ENCODE results near the gene TBC1D2B.

The TBC1D2B gene

DNA sequence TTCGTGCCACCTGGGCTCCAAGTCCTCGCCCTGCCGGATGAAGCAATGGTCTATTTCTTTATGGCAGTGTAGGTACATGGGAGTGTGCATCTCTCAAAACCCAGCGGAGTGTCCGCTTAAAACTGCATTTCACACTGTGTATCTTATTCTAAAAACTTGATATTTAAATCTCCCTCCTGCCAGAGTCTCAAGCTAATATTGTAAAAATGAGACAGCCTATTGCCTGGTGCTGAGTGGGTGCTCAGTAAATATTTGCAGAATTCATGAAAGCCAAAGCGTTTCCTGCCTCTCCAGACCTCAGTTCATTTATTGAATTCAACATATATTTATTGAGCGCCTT, 330 bp upstream of the TBC1D2B start:
- TF ChIP-seq, protein P1, sequence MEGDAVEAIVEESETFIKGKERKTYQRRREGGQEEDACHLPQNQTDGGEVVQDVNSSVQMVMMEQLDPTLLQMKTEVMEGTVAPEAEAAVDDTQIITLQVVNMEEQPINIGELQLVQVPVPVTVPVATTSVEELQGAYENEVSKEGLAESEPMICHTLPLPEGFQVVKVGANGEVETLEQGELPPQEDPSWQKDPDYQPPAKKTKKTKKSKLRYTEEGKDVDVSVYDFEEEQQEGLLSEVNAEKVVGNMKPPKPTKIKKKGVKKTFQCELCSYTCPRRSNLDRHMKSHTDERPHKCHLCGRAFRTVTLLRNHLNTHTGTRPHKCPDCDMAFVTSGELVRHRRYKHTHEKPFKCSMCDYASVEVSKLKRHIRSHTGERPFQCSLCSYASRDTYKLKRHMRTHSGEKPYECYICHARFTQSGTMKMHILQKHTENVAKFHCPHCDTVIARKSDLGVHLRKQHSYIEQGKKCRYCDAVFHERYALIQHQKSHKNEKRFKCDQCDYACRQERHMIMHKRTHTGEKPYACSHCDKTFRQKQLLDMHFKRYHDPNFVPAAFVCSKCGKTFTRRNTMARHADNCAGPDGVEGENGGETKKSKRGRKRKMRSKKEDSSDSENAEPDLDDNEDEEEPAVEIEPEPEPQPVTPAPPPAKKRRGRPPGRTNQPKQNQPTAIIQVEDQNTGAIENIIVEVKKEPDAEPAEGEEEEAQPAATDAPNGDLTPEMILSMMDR (IDR thresholded peaks at IDR 0.05; ENCODE audit: insufficient read depth, missing control alignments), result no peak
- DNase-seq (ENCODE audit: insufficient read length, low spot score) (no peak), FAIRE-seq (no peak)

DNA sequence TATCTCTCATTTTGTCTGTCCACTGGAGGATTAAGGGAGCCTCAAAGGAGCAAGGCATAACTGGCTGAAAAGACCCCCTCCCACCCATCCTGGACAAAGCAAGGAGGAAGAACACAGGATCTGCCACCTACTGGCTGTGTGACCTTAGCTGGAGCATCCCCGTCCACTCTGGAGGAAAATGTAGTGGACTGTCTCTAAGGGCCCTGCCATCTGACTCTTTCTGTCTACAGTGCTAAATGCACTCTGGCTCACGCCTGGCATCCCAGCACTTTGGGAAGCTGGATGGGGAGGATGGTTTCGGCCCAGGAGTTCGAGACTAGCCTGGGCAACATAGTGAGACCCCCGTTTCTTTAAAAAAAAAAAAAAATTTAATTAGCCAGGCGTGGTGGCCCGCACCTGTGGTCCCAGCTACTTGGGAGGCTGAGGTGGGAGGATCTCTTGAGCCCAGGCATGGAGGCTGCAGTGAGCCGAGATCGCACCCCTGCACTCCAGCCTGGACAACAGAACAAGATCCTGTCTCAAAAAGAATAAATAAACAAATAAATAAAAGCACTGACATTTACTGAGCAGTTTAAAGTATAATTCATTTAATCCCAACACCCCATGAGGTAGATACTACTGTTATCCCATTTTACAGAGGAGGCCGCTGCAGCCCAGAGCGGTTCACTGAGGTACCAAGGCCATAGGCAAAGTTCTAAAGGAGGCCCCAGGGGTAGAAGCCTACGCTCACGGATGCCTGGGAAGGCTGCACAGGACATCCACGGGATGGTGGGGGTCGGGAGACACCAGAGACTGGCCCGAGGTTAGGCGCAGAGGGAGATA, 1.1 kb downstream of the TBC1D2B start:
- no peak for FAIRE-seq
- no peak for DNase-seq (ENCODE audit: insufficient read length, low spot score)
- TF ChIP-seq, protein P1 (IDR thresholded peaks at IDR 0.05; ENCODE audit: insufficient read depth, missing control alignments), result no peak

DNA sequence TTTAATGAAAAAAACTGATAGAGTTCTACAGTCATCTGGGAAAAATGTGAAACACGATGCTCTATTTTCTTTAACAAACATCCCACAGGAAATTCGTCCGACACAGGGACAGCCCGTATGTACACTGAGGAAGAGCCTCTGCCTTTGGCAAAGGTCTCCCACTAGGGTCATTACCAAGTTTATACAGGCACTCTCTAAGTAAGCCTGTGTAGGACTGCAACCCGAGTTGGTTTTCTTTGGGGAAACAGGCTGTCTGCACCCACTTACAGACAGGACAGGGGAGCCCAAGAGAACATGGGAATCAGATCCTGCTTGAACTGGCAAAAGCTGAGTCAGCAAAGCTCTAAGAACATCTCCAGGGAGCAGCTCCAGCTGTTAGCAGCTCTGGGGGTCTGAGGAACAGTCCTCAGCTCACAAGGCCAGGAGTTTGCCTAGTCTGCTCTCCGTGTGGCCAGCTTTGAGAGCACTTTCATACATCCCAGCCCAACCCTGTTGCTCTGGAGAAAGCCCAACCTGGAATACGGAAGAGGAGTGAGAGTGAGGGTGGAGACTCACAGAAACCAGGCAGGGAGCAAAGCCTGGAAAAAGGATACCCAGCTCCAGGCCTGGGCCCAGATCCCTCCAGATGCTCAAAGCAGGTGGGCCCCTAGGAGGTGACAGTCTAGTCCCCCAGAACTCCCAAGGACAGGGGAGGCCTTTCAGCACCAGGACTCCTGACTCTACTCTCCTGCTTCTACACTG, 1.9 kb downstream of the TBC1D2B start:
- FAIRE-seq, result no peak

DNA sequence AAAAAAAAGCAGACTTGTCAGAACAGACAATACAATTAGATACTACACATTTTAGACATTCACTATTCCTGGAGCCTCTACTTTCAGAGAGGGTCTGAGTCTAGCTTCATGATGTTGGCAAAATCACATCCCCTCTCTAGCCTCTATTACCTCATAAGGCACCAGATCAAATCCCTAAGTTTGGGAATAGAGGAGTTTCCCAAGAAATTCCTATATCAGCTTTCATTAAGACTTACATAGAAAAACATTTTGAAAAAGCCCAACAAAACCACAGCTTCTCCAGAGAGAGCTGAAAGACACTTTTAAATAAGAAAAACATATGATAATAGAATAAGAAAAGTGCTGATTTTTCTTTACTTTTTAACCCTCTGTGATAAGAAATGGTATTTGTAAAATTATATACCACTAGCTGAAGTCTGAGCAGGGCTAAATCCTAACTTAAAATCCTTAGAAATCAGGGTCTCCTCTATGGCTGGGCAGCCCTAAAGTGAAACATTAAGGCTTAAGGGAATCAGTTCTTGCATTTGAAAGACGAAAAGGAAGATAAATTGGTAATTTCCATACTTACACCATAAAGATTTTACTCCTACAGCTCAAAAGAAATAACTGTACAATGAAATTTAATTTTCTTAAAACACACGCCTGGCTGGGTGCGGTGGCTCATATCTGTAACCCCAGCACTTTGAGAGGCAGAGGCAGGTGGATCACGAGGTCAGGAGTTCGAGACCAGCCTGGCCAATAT, 4.3 kb downstream of the TBC1D2B start:
- no peak for DNase-seq (ENCODE audit: insufficient read length, low spot score)
- TF ChIP-seq, protein P1 (IDR thresholded peaks at IDR 0.05; ENCODE audit: insufficient read depth, missing control alignments), result no peak
- FAIRE-seq, result no peak

More for the DNA sequence above, 1.9 kb downstream of the TBC1D2B start:
- TF ChIP-seq, protein P1 (IDR thresholded peaks at IDR 0.05; ENCODE audit: insufficient read depth, missing control alignments), result no peak
- no peak for DNase-seq (ENCODE audit: insufficient read length, low spot score)

DNA sequence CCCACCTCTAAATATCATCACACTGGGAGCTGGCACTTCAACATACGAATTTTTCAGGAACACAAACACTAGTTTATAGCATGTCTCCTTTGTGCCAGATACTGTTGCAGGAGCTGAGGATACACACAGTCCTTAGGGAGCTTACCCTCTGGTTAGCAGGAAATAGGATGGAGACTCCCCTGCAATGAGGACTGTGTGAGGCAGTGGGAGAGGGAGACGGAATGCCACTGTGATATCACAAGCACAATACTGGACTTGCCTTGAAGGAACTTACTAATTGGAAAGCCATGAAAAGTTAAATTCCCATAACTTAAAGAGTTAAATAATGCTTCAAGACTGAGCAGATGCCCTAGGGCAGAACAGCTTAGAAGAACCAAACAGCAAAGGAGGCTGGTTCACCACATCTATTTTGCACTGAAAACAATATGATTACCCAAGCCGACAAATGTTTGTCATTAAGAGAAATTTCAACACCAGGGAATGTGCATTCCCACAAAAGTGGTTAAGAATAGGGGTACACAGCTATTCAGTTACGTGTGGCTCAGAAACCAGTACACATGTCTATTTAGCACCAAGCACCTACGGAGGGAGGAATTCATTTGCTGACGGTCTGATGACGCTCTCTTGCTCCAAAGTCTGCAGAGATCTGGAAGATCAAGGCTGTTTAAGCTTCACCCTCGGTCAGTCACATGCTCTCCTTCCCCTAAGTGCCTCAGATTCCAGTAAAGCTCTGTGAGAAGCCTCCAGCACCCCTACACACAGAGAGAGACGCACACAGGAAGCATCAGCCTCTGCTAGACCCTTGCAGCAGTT, 5.2 kb downstream of the TBC1D2B start:
- TF ChIP-seq, protein P1 (IDR thresholded peaks at IDR 0.05; ENCODE audit: insufficient read depth, missing control alignments), result no peak
- no peak for FAIRE-seq
- no peak for DNase-seq (ENCODE audit: insufficient read length, low spot score)

DNA sequence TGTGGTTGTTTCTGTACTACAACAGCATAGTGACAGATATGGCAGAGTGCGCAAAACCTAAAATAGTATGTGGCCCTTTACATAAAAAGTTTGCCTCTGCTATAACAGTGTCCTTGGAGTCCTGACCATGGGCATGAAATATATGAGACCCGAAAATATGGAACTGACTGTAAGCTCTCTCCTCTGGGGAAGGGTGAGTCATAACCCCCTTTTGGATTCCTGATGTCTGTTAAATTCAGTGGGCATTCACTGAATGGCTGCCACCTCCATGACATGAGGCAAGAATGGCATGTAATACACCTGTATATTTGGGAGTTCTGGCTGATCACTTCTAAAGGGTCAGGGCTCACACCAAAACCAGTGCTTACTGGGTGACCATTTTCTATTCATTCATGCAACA, 6.1 kb downstream of the TBC1D2B start:
- TF ChIP-seq, protein P1 (IDR thresholded peaks at IDR 0.05; ENCODE audit: insufficient read depth, missing control alignments), result no peak
- DNase-seq (ENCODE audit: insufficient read length, low spot score) (no peak), FAIRE-seq (no peak)

Data from D721Med (cell line).